Astrocyte (in vitro differentiated cells and primary cell): ENCODE data around the gene PDZK1IP1. TPM values are rescaled to one million over a fixed set of nuclear protein-coding genes. Genes with fewer than 3 reads are reported as not detected.

ENCODE experiments used
- DNase-seq: peaks from one replicate; pipeline ENCODE4 v3.0.0-alpha.2; 2010; ENCODE audit warnings: low read depth
- FAIRE-seq: peaks from 2 replicates; lab custom pipeline; 2011; peaks lifted over from hg19 to GRCh38; lab: Jason Lieb, UNC
- H2AFZ ChIP-seq: 2 replicates; pipeline ENCODE4 v1.6.0; 2012; ENCODE audit warnings: low read depth, low read length, inconsistent platforms
- H3K27ac ChIP-seq: 2 replicates; pipeline ENCODE4 v1.5.1; 2011; ENCODE audit warnings: low read depth, low read length, inconsistent platforms
- H3K27me3 ChIP-seq: 2 replicates; pipeline ENCODE4 v1.6.0; 2011; ENCODE audit warnings: low read length, inconsistent platforms; ENCODE audit not compliant: insufficient read depth
- H3K36me3 ChIP-seq: 2 replicates; pipeline ENCODE4 v1.5.1; 2011; ENCODE audit warnings: low read length, inconsistent platforms; ENCODE audit not compliant: insufficient read depth
- H3K4me1 ChIP-seq: 2 replicates; pipeline ENCODE4 v1.5.1; 2011; ENCODE audit warnings: low read length, inconsistent platforms; ENCODE audit not compliant: insufficient read depth
- H3K4me2 ChIP-seq: 2 replicates; pipeline ENCODE4 v1.6.0; 2012; ENCODE audit warnings: low read length, inconsistent platforms
- H3K4me3 ChIP-seq: 2 replicates; pipeline ENCODE4 v1.5.1; 2011; ENCODE audit warnings: low read depth, mild to moderate bottlenecking, low read length, inconsistent platforms; ENCODE audit not compliant: insufficient read depth
- H3K79me2 ChIP-seq: 2 replicates; pipeline ENCODE4 v1.6.0; 2012; ENCODE audit warnings: mild to moderate bottlenecking, low read length, inconsistent platforms; ENCODE audit not compliant: insufficient read depth
- H3K9ac ChIP-seq: 2 replicates; pipeline ENCODE4 v1.6.0; 2012; ENCODE audit warnings: mild to moderate bottlenecking, low read length, inconsistent platforms
- H3K9me3 ChIP-seq: 2 replicates; pipeline ENCODE4 v1.5.1; 2012; ENCODE audit warnings: low read depth, mild to moderate bottlenecking, low read length, inconsistent platforms; ENCODE audit not compliant: insufficient read depth
- H4K20me1 ChIP-seq: 2 replicates; pipeline ENCODE4 v1.6.0; 2012; ENCODE audit warnings: low read length, inconsistent platforms; ENCODE audit not compliant: insufficient read depth
- H3K27ac Mint-ChIP-seq: one replicate; pipeline ENCODE4 v1.8.0; 2021; ENCODE audit warnings: mild to moderate bottlenecking, mixed read lengths; ENCODE audit not compliant: unreplicated experiment
- H3K27me3 Mint-ChIP-seq: one replicate; pipeline ENCODE4 v1.8.0; 2021; ENCODE audit warnings: low read depth, mixed read lengths; ENCODE audit not compliant: unreplicated experiment
- H3K36me3 Mint-ChIP-seq: one replicate; pipeline ENCODE4 v1.8.0; 2021; ENCODE audit warnings: low read depth, mixed read lengths; ENCODE audit not compliant: unreplicated experiment
- H3K4me1 Mint-ChIP-seq: one replicate; pipeline ENCODE4 v1.8.0; 2021; ENCODE audit warnings: low read depth, mixed read lengths; ENCODE audit not compliant: unreplicated experiment
- H3K4me3 Mint-ChIP-seq: one replicate; pipeline ENCODE4 v1.8.0; 2021; ENCODE audit warnings: mild to moderate bottlenecking, moderate library complexity, mixed read lengths; ENCODE audit not compliant: unreplicated experiment
- H3K9me3 Mint-ChIP-seq: one replicate; pipeline ENCODE4 v1.8.0; 2021; ENCODE audit warnings: mild to moderate bottlenecking, mixed read lengths; ENCODE audit not compliant: unreplicated experiment
- CTCF ChIP-seq: IDR thresholded peaks from 2 replicates; pipeline ENCODE4 v1.5.1; 2011; ENCODE audit warnings: low read depth, mild to moderate bottlenecking, inconsistent platforms, low read length, moderate library complexity; ENCODE audit not compliant: insufficient read depth
- EZH2 ChIP-seq: IDR thresholded peaks from 2 replicates; pipeline ENCODE4 v1.6.1; 2012; ENCODE audit warnings: mild to moderate bottlenecking, low read length, inconsistent platforms; ENCODE audit not compliant: insufficient read depth
- total RNA-seq: library from RNA; stranded (reverse); gene quantifications from 2 replicates; pipeline ENCODE4 v1.2.1, GENCODE V29; 2021

PDZK1IP1 gene
- total RNA-seq, 1 donor from 2014 or later: 0.34 TPM

- H3K36me3 Mint-ChIP-seq: no peaks in the 10 kb centered on the region
- H3K4me3 ChIP-seq: no peak overlapping the region
- H3K4me1 ChIP-seq: peaks cover 8% of the 10 kb centered on the region
- H3K36me3 ChIP-seq: no peaks in the 10 kb centered on the region
- peaks cover 3% of the 10 kb centered on the region for H3K4me1 Mint-ChIP-seq
- H4K20me1 ChIP-seq: no peaks in the 10 kb centered on the region
- no peak for DNase-seq
- H3K9me3 Mint-ChIP-seq: no peaks in the 10 kb centered on the region
- H3K27me3 Mint-ChIP-seq: peaks cover 29% of the 10 kb centered on the region
- H3K9ac ChIP-seq: no peak overlapping the region
- no peak overlapping the region for H2AFZ ChIP-seq
- H3K4me3 Mint-ChIP-seq: no peak overlapping the region
- no peak overlapping the region for H3K27ac Mint-ChIP-seq
- no peaks in the 10 kb centered on the region for H3K79me2 ChIP-seq
- FAIRE-seq: no peak
- H3K9me3 ChIP-seq: no peaks in the 10 kb centered on the region
- no peak overlapping the region for H3K27ac ChIP-seq
- H3K4me2 ChIP-seq: no peak overlapping the region
- no peaks in the 10 kb centered on the region for H3K27me3 ChIP-seq
- TF ChIP-seq EZH2: no peak
- TF ChIP-seq CTCF: no peak
Observed at GRCh38 chr1:47212636-47213229, 22.9 kb upstream of the PDZK1IP1 start.

- Histone ChIP-seq H3K27me3 (no peaks in the 10 kb centered on the region), H3K9ac (no peak overlapping the region), H3K4me2 (no peak overlapping the region), H2AFZ (peak overlapping the region; percentile 41), H3K4me3 (no peak overlapping the region), H4K20me1 (no peaks in the 10 kb centered on the region), H3K9me3 (no peaks in the 10 kb centered on the region), H3K36me3 (no peaks in the 10 kb centered on the region), H3K4me1 (peaks cover 8% of the 10 kb centered on the region), H3K79me2 (no peaks in the 10 kb centered on the region), H3K27ac (no peak overlapping the region)
- no peak for TF ChIP-seq CTCF
- no peak for TF ChIP-seq EZH2
- DNase-seq (no peak), FAIRE-seq (no peak)
- H3K27ac Mint-ChIP-seq: no peak overlapping the region
- H3K4me3 Mint-ChIP-seq: no peak overlapping the region
- peaks cover 23% of the 10 kb centered on the region for H3K27me3 Mint-ChIP-seq
- H3K9me3 Mint-ChIP-seq: no peaks in the 10 kb centered on the region
- peaks cover 3% of the 10 kb centered on the region for H3K4me1 Mint-ChIP-seq
- no peaks in the 10 kb centered on the region for H3K36me3 Mint-ChIP-seq
Observed at GRCh38 chr1:47211796-47212269, 22.0 kb upstream of the PDZK1IP1 start.

- Mint-ChIP-seq H3K36me3 (no peaks in the 10 kb centered on the region), H3K27ac (no peak overlapping the region), H3K27me3 (peaks cover 26% of the 10 kb centered on the region), H3K4me3 (no peak overlapping the region), H3K9me3 (no peaks in the 10 kb centered on the region), H3K4me1 (peaks cover 3% of the 10 kb centered on the region)
- no peaks in the 10 kb centered on the region for H4K20me1 ChIP-seq
- peaks cover 8% of the 10 kb centered on the region for H3K4me1 ChIP-seq
- no peaks in the 10 kb centered on the region for H3K36me3 ChIP-seq
- TF ChIP-seq CTCF (no peak), EZH2 (no peak)
- H3K4me2 ChIP-seq: no peak overlapping the region
- H3K9ac ChIP-seq: no peak overlapping the region
- DNase-seq: no peak
- H2AFZ ChIP-seq: no peak overlapping the region
- H3K4me3 ChIP-seq: no peak overlapping the region
- no peaks in the 10 kb centered on the region for H3K79me2 ChIP-seq
- no peaks in the 10 kb centered on the region for H3K27me3 ChIP-seq
- H3K27ac ChIP-seq: no peak overlapping the region
- no peaks in the 10 kb centered on the region for H3K9me3 ChIP-seq
- no peak for FAIRE-seq
Observed at GRCh38 chr1:47210666-47211065, 20.8 kb upstream of the PDZK1IP1 start.
